Kidney (tissue), 14 donors: ENCODE data around the gene ANXA1. TPM values are rescaled to one million over a fixed set of nuclear protein-coding genes. Genes with fewer than 3 reads are reported as not detected.
"Not testable (repeated sequence)": the region's sequence is repeated elsewhere in the genome, so short reads cannot be mapped to it uniquely, and the experiment has no call there.

Source experiments
- DNase-seq, 5 donors: peaks; one replicate each; pipeline ENCODE4 v3.0.0-alpha.2; 2013 to 2020
- FAIRE-seq: peaks from 2 replicates; lab custom pipeline; 2012; peaks lifted over from hg19 to GRCh38; lab: Jason Lieb, UNC
- H3K27ac ChIP-seq, 2 donors: one replicate each; pipeline ENCODE4 v1.7.0; 2013; ENCODE audit warnings: low read depth in 2 of 2, low read length in 2 of 2, inconsistent platforms in 1 of 2
- H3K27me3 ChIP-seq: one replicate; pipeline ENCODE4 v1.7.1; 2013; ENCODE audit warnings: low read length, inconsistent platforms; ENCODE audit not compliant: control insufficient read depth, insufficient read depth
- H3K36me3 ChIP-seq, 3 donors: one replicate each; pipeline versions ENCODE4 v1.7.0 to v1.7.1; 2013; ENCODE audit warnings: low read length in 3 of 3, control low read depth in 1 of 3, inconsistent platforms in 1 of 3; ENCODE audit not compliant: insufficient read depth in 3 of 3, control insufficient read depth in 2 of 3
- H3K4me1 ChIP-seq, 3 donors: one replicate each; pipeline versions ENCODE4 v1.7.0 to v1.7.1; 2013; ENCODE audit warnings: low read length in 3 of 3, inconsistent platforms in 1 of 3, low read depth in 1 of 3; ENCODE audit not compliant: control insufficient read depth in 2 of 3, insufficient read depth in 2 of 3
- H3K4me3 ChIP-seq, 3 donors: one replicate each; pipeline versions ENCODE4 v1.7.0 to v1.8.1; 2013; ENCODE audit warnings: low read length in 3 of 3, control low read depth in 1 of 3, inconsistent platforms in 1 of 3
- H3K9ac ChIP-seq, 3 donors: one replicate each; pipeline versions ENCODE4 v1.7.0 to v1.7.1; 2013; ENCODE audit warnings: low read length in 3 of 3, control low read depth in 1 of 3, inconsistent platforms in 1 of 3
- H3K9me3 ChIP-seq, 3 donors: one replicate each; pipeline versions ENCODE4 v1.7.0 to v1.7.1; 2013; ENCODE audit warnings: low read length in 3 of 3, control low read depth in 1 of 3, inconsistent platforms in 1 of 3; ENCODE audit not compliant: control insufficient read depth in 2 of 3, insufficient read depth in 1 of 3
- CTCF ChIP-seq: IDR thresholded peaks from 3 replicates; pipeline ENCODE4 v1.5.1; 2012; ENCODE audit warnings: mild to moderate bottlenecking, moderate library complexity, borderline replicate concordance; ENCODE audit not compliant: insufficient read depth; ENCODE audit errors: extremely low read depth
- intact Hi-C: fragments of 100-400 bp; cut with DNase I; formaldehyde crosslinking; loops from one replicate; pipeline ENCODE4 v1.11.1; 2022
- polyA plus RNA-seq: library from polyadenylated mRNA; stranded (reverse); fragments of 350-450 nt; fragmentation: Illumina TruSeq; extraction: RNeasy Lipid Tissue Mini Kit (QIAGEN cat#74804); gene quantifications from one replicate; pipeline ENCODE4 v1.2.3, GENCODE V29; 2014; ENCODE audit warnings: low read depth, low replicate concordance; ENCODE audit not compliant: insufficient read depth
- total RNA-seq: library from RNA; stranded (reverse); fragmentation: NEBNext Ultra II Directional; extraction: Animal tissue kit (Norgen Biotek cat#: 25700); gene quantifications from one replicate; pipeline ENCODE4 v1.2.1, GENCODE V29; 2021
- donor health status: control.
- donor health status: control.
- donor health status: control.
- donor health status: control.
- donor health status: control.
- donor health status: DM: yes; HTN: yes; CAD: no.
- donor health status: Normal renal cell carcinoma (clear cell type).

ANXA1 gene
- total and polyA plus RNA-seq, 2 donors from 2014 or later = 65.2 to 250 TPM

- not testable (repeated sequence) for H3K4me1 ChIP-seq, H3K36me3 ChIP-seq, H3K4me3 ChIP-seq, H3K27me3 ChIP-seq, H3K27ac ChIP-seq, H3K9ac ChIP-seq, H3K9me3 ChIP-seq
- FAIRE-seq = peak; percentile 75
- intact Hi-C loops = loop anchor here (5.0 kb wide), 1 partner anchor 75 kb away; no protein-coding TSS in a partner anchor
- peak; percentile 73 for TF ChIP-seq CTCF
- peak in 2 of 5 donors; percentile 11 to 47 for DNase-seq
Measured at GRCh38 chr9:73107489-73108069, 44.1 kb upstream of the ANXA1 start.

- no peaks in the 10 kb centered on the region for H3K27me3 ChIP-seq
- FAIRE-seq (no peak), DNase-seq (no peak)
- TF ChIP-seq CTCF = no peak
- no peak overlapping the region for H3K9ac ChIP-seq
- no peaks in the 10 kb centered on the region for H3K4me1 ChIP-seq
- no peaks in the 10 kb centered on the region for H3K9me3 ChIP-seq
- no peak overlapping the region for H3K4me3 ChIP-seq
- no peak overlapping the region for H3K27ac ChIP-seq
- no peaks in the 10 kb centered on the region for H3K36me3 ChIP-seq
- intact Hi-C loops = no loop called here
Measured at GRCh38 chr9:73114058-73114457, 37.6 kb upstream of the ANXA1 start.

GRCh38 chr9:73114958-73115357, 36.7 kb upstream of the ANXA1 start:
- no peaks in the 10 kb centered on the region for H3K36me3 ChIP-seq
- H3K4me3 ChIP-seq = no peak overlapping the region
- TF ChIP-seq CTCF = no peak
- no peak for FAIRE-seq
- no peak for DNase-seq
- H3K4me1 ChIP-seq = no peaks in the 10 kb centered on the region
- no peaks in the 10 kb centered on the region for H3K27me3 ChIP-seq
- no peak overlapping the region for H3K27ac ChIP-seq
- intact Hi-C loops = no loop called here
- H3K9me3 ChIP-seq = no peaks in the 10 kb centered on the region
- H3K9ac ChIP-seq = no peak overlapping the region

- Histone ChIP-seq H3K27ac (no peak overlapping the region), H3K4me3 (no peak overlapping the region), H3K4me1 (no peaks in the 10 kb centered on the region), H3K9me3 (no peaks in the 10 kb centered on the region), H3K36me3 (no peaks in the 10 kb centered on the region), H3K27me3 (no peaks in the 10 kb centered on the region), H3K9ac (no peak overlapping the region)
- peak; percentile 27 for FAIRE-seq
- intact Hi-C loops = no loop called here
- TF ChIP-seq CTCF = no peak
- no peak for DNase-seq
Measured at GRCh38 chr9:73116031-73116430, 35.6 kb upstream of the ANXA1 start.
